Ascending aorta (tissue), 2 donors: Measurements from ENCODE around the gene SLC7A6. TPM values are rescaled to one million over a fixed set of nuclear protein-coding genes. Genes with fewer than 3 reads are reported as not detected.

Source experiments
- DNase-seq, 2 donors: peaks; one replicate each; pipeline ENCODE4 v3.0.0-alpha.2; 2019; ENCODE audit warnings: low spot score in 2 of 2
- H3K27ac ChIP-seq, 2 donors: fragments of 200-600 bp; sonication (generic); one replicate each; pipeline ENCODE4 v1.5.1; 2016 to 2017; ENCODE audit warnings: mild to moderate bottlenecking in 1 of 2
- H3K27me3 ChIP-seq: fragments of 200-600 bp; sonication (generic); one replicate; pipeline ENCODE4 v1.5.1; 2017
- H3K36me3 ChIP-seq, 2 donors: fragments of 200-600 bp; sonication (generic); one replicate each; pipeline ENCODE4 v1.5.1; 2016
- H3K4me1 ChIP-seq, 2 donors: fragments of 200-600 bp; sonication (generic); one replicate each; pipeline ENCODE4 v1.5.1; 2016 to 2017; ENCODE audit warnings: mild to moderate bottlenecking in 1 of 2
- H3K4me3 ChIP-seq, 2 donors: fragments of 200-600 bp; sonication (generic); one replicate each; pipeline ENCODE4 v1.5.1; 2016 to 2017; ENCODE audit warnings: mild to moderate bottlenecking in 1 of 2
- H3K9me3 ChIP-seq, 2 donors: fragments of 200-600 bp; sonication (generic); one replicate each; pipeline ENCODE4 v1.5.1; 2016
- intact Hi-C: fragments of 100-400 bp; cut with DNase I; formaldehyde crosslinking; loops from one replicate; pipeline ENCODE4 v1.15.1; 2023
- total RNA-seq: library from RNA; depleted of rRNA; stranded (reverse); fragments of >200 nt; gene quantifications from one replicate; pipeline ENCODE4 v1.1.0, GENCODE V29; 2016
- TF ChIP-seq, protein P1 (sequence below), 3 experiments: fragments of 200-600 bp in 2 of 3; fragments of 450-650 bp in 1 of 3; sonication (generic) in 2 of 3; IDR thresholded peaks; one replicate each; pipeline ENCODE4 v1.5.1; 2016 to 2019; ENCODE audit warnings: antibody characterized with exemption in 3 of 3, mild to moderate bottlenecking in 1 of 3, moderate library complexity in 1 of 3

SLC7A6 gene
- total RNA-seq, 1 donor from 2014 or later, result 27.7 TPM

DNA sequence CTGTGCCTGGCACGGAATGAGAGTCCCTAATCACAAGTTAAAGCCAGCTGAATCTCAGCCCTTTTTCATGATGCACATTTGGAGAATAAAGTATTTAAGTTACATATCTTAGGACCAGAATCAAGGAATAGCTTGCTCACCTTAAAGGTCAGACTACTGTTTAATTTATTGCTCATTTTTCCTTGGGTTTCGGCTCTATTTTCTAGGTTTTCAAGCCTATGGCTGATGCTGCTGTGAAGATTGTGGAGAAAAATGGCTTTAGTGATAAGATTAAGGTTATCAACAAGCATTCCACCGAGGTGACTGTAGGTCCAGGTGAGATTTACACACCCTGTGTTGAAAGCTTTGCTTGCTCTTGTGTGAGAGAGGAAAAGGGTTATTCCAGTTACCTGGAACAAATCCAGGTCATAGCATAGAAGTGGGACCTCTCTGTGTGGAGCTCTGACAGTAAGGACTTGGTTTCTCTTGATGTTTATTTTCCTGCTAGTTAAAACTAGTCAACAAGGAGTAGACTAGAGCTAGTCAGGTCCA, 64.6 kb downstream of the SLC7A6 start:
- H3K36me3 ChIP-seq, result peaks cover 22 to 41% of the 10 kb centered on the region in 2 donors
- H3K4me3 ChIP-seq, result no peak overlapping the region
- no peak overlapping the region for H3K27ac ChIP-seq
- H3K27me3 ChIP-seq, result no peaks in the 10 kb centered on the region
- TF ChIP-seq, protein P1, sequence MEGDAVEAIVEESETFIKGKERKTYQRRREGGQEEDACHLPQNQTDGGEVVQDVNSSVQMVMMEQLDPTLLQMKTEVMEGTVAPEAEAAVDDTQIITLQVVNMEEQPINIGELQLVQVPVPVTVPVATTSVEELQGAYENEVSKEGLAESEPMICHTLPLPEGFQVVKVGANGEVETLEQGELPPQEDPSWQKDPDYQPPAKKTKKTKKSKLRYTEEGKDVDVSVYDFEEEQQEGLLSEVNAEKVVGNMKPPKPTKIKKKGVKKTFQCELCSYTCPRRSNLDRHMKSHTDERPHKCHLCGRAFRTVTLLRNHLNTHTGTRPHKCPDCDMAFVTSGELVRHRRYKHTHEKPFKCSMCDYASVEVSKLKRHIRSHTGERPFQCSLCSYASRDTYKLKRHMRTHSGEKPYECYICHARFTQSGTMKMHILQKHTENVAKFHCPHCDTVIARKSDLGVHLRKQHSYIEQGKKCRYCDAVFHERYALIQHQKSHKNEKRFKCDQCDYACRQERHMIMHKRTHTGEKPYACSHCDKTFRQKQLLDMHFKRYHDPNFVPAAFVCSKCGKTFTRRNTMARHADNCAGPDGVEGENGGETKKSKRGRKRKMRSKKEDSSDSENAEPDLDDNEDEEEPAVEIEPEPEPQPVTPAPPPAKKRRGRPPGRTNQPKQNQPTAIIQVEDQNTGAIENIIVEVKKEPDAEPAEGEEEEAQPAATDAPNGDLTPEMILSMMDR (IDR thresholded peaks at IDR 0.05), result no peak
- no peaks in the 10 kb centered on the region for H3K9me3 ChIP-seq
- no peaks in the 10 kb centered on the region for H3K4me1 ChIP-seq
- intact Hi-C loops, result loop anchor here (1.0 to 10.0 kb wide), 4 partner anchors 18 to 244 kb away; partner anchors contain the start of genes NFATC3, PRMT7 and SLC7A6OS
- DNase-seq, result no peak

GRCh38 chr16:68331879-68332410, 67.6 kb downstream of the SLC7A6 start:
- Histone ChIP-seq H3K27me3 (no peaks in the 10 kb centered on the region), H3K27ac (peak overlapping the region in 1 of 2 donors; percentile 66), H3K4me3 (no peak overlapping the region), H3K9me3 (no peaks in the 10 kb centered on the region), H3K36me3 (peaks cover 7 to 33% of the 10 kb centered on the region in 2 donors), H3K4me1 (no peaks in the 10 kb centered on the region)
- TF ChIP-seq, protein P1 (IDR thresholded peaks at IDR 0.05), result no peak
- intact Hi-C loops, result no loop called here
- DNase-seq, result no peak

DNA sequence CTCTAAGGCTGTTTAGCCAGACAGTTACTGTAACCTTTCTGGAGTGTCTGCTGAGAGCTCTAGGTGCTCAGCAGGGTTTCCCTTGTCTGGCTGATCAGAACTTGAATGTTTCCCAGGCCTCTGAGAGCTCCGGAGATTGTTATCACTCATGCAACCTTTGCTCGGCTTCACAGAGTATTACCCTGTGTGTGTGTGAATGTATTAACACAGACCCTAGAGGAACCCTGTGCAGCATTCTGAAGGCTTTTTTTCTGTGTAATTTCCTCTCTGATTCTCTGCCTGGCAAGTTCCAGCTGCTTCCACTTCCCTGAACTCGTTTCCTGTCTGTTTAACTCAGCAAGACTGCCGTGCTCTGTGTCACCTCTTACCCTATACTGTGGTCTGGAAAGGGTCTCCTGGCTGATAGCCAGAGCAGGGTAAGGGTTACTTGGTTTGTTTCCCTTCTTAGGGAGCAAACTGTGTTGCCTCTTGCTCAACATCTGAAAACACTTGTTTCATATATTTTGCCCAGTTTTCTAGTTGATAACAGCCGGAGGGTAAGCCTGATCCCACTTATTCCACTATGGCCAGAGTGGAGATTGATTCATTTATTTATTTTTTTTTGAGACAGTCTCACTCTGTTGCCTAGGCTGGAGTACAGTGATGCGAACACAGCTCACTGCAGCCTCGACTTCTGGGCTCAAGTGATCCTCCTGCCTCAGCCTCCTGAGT, 68.2 kb downstream of the SLC7A6 start:
- H3K27me3 ChIP-seq, result no peaks in the 10 kb centered on the region

GRCh38 chr16:68335175-68335574, 70.8 kb downstream of the SLC7A6 start:
- DNase-seq, result no peak
- TF ChIP-seq, protein P1 (IDR thresholded peaks at IDR 0.05), result no peak
- Histone ChIP-seq H3K27ac (no peak overlapping the region), H3K9me3 (no peaks in the 10 kb centered on the region), H3K4me1 (no peaks in the 10 kb centered on the region), H3K4me3 (no peak overlapping the region), H3K27me3 (no peaks in the 10 kb centered on the region), H3K36me3 (peaks cover 33 to 65% of the 10 kb centered on the region in 2 donors)
- intact Hi-C loops, result no loop called here

More for the DNA sequence above, 68.2 kb downstream of the SLC7A6 start:
- Histone ChIP-seq H3K36me3 (peaks cover 9 to 39% of the 10 kb centered on the region in 2 donors), H3K27ac (peak overlapping the region; percentile 19 to 66), H3K9me3 (no peaks in the 10 kb centered on the region), H3K4me1 (no peaks in the 10 kb centered on the region), H3K4me3 (no peak overlapping the region)
- TF ChIP-seq, protein P1 (IDR thresholded peaks at IDR 0.05), result no peak
- intact Hi-C loops, result no loop called here
- DNase-seq, result no peak

GRCh38 chr16:68338326-68339119, 74.2 kb downstream of the SLC7A6 start:
- Histone ChIP-seq H3K27ac (no peak overlapping the region), H3K36me3 (peaks cover 58 to 84% of the 10 kb centered on the region in 2 donors), H3K9me3 (no peaks in the 10 kb centered on the region), H3K4me1 (no peaks in the 10 kb centered on the region), H3K27me3 (no peaks in the 10 kb centered on the region), H3K4me3 (no peak overlapping the region)
- no peak for DNase-seq
- TF ChIP-seq, protein P1 (IDR thresholded peaks at IDR 0.05), result no peak
- intact Hi-C loops, result no loop called here
